Upper lobe of left lung (tissue), 4 donors: ENCODE data around the gene SSRP1.

ENCODE experiments used
- EP300 ChIP-seq, 4 donors: sonication (generic); formaldehyde crosslinking; IDR thresholded peaks; one replicate each; pipeline ENCODE4 v1.5.1; 2017; ENCODE audit warnings: antibody characterized with exemption in 4 of 4, control low read depth in 2 of 4
- TF ChIP-seq, protein P1 (sequence below), 6 experiments: fragments of 450-650 bp in 4 of 6; fragments of 200-600 bp in 2 of 6; sonication (generic) in 2 of 6; IDR thresholded peaks; one replicate each; pipeline ENCODE4 v1.5.1; 2016 to 2019; ENCODE audit warnings: antibody characterized with exemption in 6 of 6

- TF ChIP-seq, protein P1, sequence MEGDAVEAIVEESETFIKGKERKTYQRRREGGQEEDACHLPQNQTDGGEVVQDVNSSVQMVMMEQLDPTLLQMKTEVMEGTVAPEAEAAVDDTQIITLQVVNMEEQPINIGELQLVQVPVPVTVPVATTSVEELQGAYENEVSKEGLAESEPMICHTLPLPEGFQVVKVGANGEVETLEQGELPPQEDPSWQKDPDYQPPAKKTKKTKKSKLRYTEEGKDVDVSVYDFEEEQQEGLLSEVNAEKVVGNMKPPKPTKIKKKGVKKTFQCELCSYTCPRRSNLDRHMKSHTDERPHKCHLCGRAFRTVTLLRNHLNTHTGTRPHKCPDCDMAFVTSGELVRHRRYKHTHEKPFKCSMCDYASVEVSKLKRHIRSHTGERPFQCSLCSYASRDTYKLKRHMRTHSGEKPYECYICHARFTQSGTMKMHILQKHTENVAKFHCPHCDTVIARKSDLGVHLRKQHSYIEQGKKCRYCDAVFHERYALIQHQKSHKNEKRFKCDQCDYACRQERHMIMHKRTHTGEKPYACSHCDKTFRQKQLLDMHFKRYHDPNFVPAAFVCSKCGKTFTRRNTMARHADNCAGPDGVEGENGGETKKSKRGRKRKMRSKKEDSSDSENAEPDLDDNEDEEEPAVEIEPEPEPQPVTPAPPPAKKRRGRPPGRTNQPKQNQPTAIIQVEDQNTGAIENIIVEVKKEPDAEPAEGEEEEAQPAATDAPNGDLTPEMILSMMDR (IDR thresholded peaks at IDR 0.05) = no peak
- TF ChIP-seq EP300 (IDR thresholded peaks at IDR 0.05) = no peak
Observed at GRCh38 chr11:57339328-57339727, 3.6 kb upstream of the SSRP1 start.
